Uterus (tissue), 4 donors: ENCODE data around the gene FSIP1. TPM values are rescaled to one million over a fixed set of nuclear protein-coding genes. Genes with fewer than 3 reads are reported as not detected.

ENCODE experiments used
- DNase-seq, 2 donors: peaks; one replicate each; pipeline ENCODE4 v3.0.0-alpha.2; 2019 to 2020
- H3K27ac ChIP-seq, 2 donors: fragments of 200-600 bp; sonication (generic); 1 replicate in 1 of 2; 2 replicates in 1 of 2; pipeline ENCODE4 v1.5.1; 2016 to 2018
- H3K27me3 ChIP-seq, 2 donors: fragments of 200-600 bp; sonication (generic); one replicate each; pipeline ENCODE4 v1.5.1; 2018 to 2019; ENCODE audit warnings: control low read depth in 1 of 2
- H3K36me3 ChIP-seq, 2 donors: fragments of 200-600 bp; sonication (generic); one replicate each; pipeline ENCODE4 v1.5.1; 2019; ENCODE audit warnings: control low read depth in 1 of 2
- H3K4me1 ChIP-seq, 2 donors: fragments of 200-600 bp; sonication (generic); one replicate each; pipeline ENCODE4 v1.5.1; 2018 to 2019; ENCODE audit warnings: control low read depth in 1 of 2
- H3K4me3 ChIP-seq, 2 donors: fragments of 200-600 bp; sonication (generic); 1 replicate in 1 of 2; 2 replicates in 1 of 2; pipeline ENCODE4 v1.5.1; 2018 to 2019; ENCODE audit warnings: mild to moderate bottlenecking in 1 of 2
- H3K9me3 ChIP-seq, 2 donors: fragments of 200-600 bp; sonication (generic); one replicate each; pipeline ENCODE4 v1.5.1; 2019; ENCODE audit warnings: control low read depth in 1 of 2
- CTCF ChIP-seq, 4 experiments: fragments of 200-600 bp in 2 of 4; fragments of 450-650 bp in 2 of 4; sonication (generic) in 2 of 4; IDR thresholded peaks; one replicate each; pipeline ENCODE4 v1.5.1; 2016 to 2019; ENCODE audit warnings: antibody characterized with exemption in 4 of 4, mild to moderate bottlenecking in 2 of 4, moderate library complexity in 1 of 4
- POLR2A ChIP-seq, 2 donors: fragments of 450-650 bp; IDR thresholded peaks; one replicate each; pipeline ENCODE4 v1.6.1; 2016; ENCODE audit warnings: antibody characterized with exemption in 2 of 2, mild to moderate bottlenecking in 1 of 2, moderate library complexity in 1 of 2
- intact Hi-C: fragments of 100-400 bp; cut with DNase I; formaldehyde crosslinking; loops from one replicate; pipeline ENCODE4 v1.15.1; 2023; ENCODE audit warnings: low total_unique reads
- total RNA-seq, 4 donors: library from RNA; depleted of rRNA in 3 of 4; stranded (reverse); fragments of >200 nt in 3 of 4; gene quantifications; one replicate each; pipeline versions ENCODE4 v1.1.0 to v1.2.4, GENCODE V29; 2014 to 2023
- donor health status: DM: yes; HTN: yes; CAD: no.

FSIP1 gene
- total RNA-seq, 4 donors from 2014 or later = 0.77 to 4.3 (median 2.6) TPM

- DNase-seq = no peak
- no peak overlapping the region for H3K4me3 ChIP-seq
- no peak overlapping the region for H3K27ac ChIP-seq
- intact Hi-C loops = no loop called here
- no peak for TF ChIP-seq POLR2A (IDR thresholded peaks at IDR 0.05)
- no peak for TF ChIP-seq CTCF (IDR thresholded peaks at IDR 0.05)
- no peaks in the 10 kb centered on the region for H3K27me3 ChIP-seq
- H3K9me3 ChIP-seq = no peaks in the 10 kb centered on the region
- peaks cover 0 to 5% of the 10 kb centered on the region in 2 donors for H3K36me3 ChIP-seq
- H3K4me1 ChIP-seq = peaks cover 6 to 7% of the 10 kb centered on the region in 2 donors
Observed at GRCh38 chr15:39589815-39590644, 192.6 kb downstream of the FSIP1 start.

DNA sequence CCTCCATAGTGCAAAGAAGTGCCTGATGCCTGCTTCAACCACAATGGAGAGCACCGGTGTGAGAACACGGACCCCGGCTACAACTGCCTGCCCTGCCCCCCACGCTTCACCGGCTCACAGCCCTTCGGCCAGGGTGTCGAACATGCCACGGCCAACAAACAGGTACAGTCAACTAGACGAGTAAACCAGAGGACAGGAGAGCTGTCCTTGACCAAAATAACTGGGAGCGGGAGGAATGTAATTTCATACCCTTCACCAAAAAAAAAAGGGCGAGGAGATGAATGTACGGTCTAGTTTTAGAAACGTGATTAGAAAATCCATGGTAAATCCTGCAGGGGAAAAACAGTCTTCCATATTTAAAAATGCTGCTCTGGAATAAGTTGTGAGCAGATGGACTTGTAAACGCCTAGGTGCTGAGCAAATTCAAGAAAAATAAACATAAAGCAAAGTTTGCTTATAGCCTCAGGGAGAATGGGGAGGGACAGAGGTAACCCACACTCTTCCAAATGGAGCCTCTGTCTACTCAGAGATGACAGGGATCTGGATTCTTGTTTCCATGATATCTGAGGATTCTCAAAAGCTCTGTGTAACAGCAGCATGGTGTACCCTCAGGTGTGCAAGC, 193.3 kb downstream of the FSIP1 start:
- Histone ChIP-seq H3K27me3 (no peaks in the 10 kb centered on the region), H3K4me3 (no peak overlapping the region), H3K9me3 (no peaks in the 10 kb centered on the region), H3K36me3 (peaks cover 0 to 5% of the 10 kb centered on the region in 2 donors), H3K4me1 (peaks cover 6 to 7% of the 10 kb centered on the region in 2 donors), H3K27ac (no peak overlapping the region)
- TF ChIP-seq POLR2A (IDR thresholded peaks at IDR 0.05) = no peak
- TF ChIP-seq CTCF (IDR thresholded peaks at IDR 0.05) = no peak
- no peak for DNase-seq
- intact Hi-C loops = no loop called here

DNA sequence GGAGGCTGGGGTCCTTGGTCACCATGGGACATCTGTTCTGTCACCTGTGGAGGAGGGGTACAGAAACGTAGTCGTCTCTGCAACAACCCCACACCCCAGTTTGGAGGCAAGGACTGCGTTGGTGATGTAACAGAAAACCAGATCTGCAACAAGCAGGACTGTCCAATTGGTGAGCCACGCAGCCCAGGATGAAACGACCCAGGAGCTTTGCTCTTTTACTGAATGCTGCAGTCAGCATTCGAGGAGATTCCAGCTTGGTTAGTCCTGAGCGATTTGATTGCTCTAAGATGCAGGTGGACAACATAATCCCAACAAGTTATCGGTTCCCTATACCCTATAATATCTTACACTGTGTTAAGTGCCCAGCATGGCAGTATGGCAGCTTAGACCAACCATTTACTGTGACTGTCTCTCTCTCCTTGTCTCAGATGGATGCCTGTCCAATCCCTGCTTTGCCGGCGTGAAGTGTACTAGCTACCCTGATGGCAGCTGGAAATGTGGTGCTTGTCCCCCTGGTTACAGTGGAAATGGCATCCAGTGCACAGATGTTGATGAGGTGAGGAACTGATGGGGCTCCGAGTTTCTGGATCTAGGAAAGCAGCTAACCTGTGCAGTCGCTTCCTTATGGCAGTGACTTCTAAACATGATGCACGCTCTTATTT, 194.0 kb downstream of the FSIP1 start:
- no peak for TF ChIP-seq POLR2A (IDR thresholded peaks at IDR 0.05)
- no peak for TF ChIP-seq CTCF (IDR thresholded peaks at IDR 0.05)
- peaks cover 0 to 5% of the 10 kb centered on the region in 2 donors for H3K36me3 ChIP-seq
- no peaks in the 10 kb centered on the region for H3K27me3 ChIP-seq
- intact Hi-C loops = no loop called here
- no peaks in the 10 kb centered on the region for H3K9me3 ChIP-seq
- no peak for DNase-seq
- H3K27ac ChIP-seq = no peak overlapping the region
- H3K4me1 ChIP-seq = peaks cover 7 to 11% of the 10 kb centered on the region in 2 donors
- no peak overlapping the region for H3K4me3 ChIP-seq

DNA sequence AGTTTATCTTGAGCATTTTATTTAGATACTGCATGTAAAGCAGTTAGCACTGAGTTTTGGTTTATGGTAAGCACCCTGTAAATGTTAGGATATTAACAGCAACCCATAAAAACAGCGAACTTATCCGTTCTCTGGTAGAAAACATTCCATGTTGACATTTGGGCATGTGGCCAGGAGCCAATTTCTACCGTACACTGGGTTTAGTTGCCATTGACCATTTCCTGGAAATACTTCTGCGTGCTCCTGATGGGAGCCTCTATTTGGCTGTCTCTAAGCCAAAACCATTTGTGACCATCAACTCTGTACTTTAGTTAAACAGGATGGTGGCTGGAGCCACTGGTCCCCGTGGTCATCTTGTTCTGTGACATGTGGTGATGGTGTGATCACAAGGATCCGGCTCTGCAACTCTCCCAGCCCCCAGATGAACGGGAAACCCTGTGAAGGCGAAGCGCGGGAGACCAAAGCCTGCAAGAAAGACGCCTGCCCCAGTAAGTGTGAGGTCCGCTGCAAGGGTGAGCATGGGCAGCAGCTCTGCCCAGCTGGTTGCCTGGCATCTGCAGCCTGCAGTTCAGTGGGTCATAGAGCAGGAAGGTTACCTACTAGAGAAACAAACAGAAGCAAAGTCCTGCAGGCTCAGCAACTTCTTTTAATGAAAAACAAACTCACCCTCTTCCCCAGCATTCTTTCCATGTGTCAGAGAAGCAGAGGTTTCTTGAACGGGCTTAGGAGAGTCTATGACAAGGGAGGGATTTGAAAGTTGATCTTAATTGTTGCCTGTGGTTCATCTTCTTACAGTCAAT, 194.7 kb downstream of the FSIP1 start:
- Histone ChIP-seq H3K9me3 (no peaks in the 10 kb centered on the region), H3K4me1 (peaks cover 7 to 12% of the 10 kb centered on the region in 2 donors), H3K27me3 (no peaks in the 10 kb centered on the region), H3K36me3 (peaks cover 0 to 5% of the 10 kb centered on the region in 2 donors), H3K4me3 (no peak overlapping the region), H3K27ac (peak overlapping the region; percentile 11 to 33)
- no peak for TF ChIP-seq CTCF (IDR thresholded peaks at IDR 0.05)
- no peak for TF ChIP-seq POLR2A (IDR thresholded peaks at IDR 0.05)
- intact Hi-C loops = no loop called here
- DNase-seq = no peak
